SHP77 (cell line): Measurements from ENCODE around the gene SPON1.

Experiments
- DNase-seq, 2 experiments: peaks; one replicate each; lab custom pipeline; 2025; lab: John Stamatoyannopoulos, UW

Gene SPON1

DNA sequence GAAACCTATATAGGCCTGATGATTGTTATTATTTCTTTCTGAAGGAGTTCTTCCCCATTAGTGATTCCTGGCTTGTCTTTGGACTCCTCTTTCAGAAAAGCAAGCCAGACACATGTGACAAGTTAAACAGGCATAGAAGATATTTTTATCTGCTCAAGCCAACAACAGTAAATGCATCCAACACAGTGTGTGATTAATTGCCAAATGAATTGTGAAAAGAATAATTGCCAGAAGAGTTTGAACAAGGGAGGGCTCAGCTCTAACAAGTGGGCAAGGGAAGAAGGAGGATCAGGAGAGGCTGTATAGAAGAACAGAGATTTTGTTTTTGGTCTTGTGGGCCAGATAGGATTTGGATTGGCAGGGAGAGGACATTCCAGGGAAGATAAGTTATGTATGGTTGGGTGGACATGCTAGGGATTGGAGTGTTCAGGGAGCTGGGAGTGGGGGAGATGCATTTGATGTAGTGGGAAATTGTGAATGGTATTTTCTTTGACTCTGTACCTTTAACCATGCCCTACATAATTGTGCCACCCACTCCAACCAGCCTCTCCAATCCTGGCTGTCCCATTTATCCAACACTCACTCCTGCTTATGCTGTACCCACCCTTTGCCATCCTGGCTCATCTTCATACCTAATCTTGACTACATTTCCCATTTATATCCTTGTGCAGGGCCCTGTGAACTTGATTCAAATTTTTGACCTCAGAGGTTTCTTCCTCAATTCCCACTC, 223.7 kb downstream of the SPON1 start:
- DNase-seq: no peak

DNA sequence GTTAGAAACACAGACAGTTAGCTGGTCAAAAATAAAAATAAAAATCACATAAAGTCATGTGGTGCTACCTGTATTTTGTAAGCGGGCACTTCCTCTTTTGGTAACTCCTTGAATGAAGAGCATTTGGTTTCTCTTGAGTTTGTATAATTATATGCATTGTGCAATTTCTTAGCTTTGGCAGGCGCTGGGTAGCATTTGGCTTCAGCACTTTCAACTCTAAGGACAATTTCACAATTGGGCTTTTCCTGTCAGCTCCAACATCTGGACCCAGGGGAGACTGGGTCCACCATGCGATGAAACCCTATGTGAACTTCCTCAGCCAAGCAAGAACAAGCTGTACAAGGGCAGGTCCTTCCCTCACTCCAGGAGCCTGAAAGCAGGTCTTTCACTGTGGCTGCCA, 227.4 kb downstream of the SPON1 start:
- DNase-seq: no peak

DNA sequence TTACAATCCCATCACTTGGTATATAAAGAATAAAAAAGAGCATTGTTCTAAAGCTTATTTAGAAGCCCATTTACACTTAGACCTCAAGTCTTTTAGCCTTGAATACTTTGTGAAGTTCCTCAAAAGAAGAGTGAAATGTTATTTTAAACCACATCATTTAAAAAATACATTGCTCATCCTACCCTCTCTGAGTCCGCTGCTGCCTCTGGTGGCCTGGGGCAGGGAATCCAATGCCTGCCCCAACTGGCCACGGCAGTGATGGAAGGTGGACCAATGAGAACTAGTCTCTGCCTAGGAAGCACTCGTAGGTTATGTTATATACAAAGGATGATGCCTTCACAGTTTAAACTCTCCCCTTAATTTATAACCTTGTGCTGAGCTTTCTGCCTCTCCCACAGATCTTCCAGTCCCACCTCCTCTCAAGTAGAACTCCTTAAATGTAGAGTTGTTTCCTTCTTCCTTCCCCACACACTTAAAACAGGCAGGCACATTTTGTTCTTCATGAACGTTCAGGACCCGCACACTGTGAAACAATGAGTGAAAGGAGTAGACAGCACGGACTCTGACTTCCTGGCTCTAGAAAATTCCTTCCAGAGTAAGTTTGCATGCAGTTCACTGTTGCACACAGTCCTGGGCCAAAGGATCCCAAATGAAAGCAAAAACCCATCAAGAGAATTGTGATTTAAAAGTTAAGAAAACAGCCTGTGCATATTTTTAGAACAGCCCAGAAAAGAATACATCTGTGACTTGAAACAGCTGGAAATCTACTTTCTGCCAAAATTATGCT, 228.7 kb downstream of the SPON1 start:
- no peak for DNase-seq

DNA sequence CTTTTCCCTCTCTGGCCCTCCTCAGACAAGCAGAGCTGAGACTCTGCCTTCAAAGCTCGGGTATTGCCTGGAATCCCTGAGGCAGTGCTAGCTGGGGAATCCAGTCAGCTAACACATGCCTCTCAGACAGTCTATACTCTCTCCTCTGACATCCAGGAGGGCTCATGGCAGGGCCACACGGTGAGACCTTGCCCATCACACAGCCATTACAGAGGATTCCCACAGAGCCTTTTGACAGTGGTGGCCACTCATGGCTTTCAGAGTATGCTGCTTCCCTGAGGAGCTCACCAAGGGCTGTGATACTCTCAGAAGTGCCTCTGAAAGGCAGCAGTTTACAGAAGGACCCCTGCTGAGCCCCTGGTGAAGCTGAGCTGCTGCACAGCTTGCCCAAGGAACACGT, 231.1 kb downstream of the SPON1 start:
- no peak for DNase-seq

DNA sequence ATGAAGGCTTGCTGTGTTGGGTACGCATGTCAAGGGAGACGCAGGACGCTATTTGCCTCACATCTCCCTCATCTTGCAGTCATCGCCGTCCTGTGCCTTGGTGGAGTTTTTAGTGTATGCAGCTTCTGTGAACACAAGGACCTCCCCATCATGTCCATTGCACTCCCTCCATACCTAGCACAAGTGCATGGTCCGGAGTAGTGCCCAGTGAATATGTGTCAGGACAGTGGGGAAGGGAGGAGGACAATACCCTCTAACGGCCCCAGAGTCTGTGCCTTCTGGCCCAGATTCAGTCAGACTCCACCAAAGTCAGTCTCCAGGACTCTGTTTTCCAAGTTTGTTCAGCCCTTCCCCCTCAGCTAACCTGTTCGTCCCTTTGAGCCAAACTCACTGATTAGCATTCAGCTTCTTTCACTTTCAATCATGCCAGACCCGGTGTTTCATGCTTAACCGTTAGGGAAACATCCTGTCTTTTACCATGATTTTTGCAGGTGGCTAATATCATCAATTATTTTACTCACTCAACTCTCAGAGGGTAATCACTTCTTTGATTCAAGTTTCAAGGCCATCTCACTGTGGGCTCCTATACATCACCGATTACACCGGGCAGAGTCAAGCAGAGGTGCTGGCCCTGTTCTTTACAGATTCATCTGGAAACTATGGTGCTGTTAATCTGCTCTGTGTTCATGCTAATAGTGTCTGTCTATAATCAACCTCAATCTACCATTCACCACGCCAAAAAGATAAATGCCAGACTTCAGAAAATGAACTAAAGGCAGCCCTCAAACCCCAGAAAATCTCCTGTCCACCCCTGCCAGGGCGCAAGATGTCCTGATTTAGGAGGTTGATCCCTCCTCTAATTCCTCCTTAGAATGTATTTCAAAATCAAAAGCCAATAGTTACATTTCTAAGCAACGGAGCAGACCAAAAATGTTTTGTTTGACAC, 240.0 kb downstream of the SPON1 start:
- DNase-seq: no peak

DNA sequence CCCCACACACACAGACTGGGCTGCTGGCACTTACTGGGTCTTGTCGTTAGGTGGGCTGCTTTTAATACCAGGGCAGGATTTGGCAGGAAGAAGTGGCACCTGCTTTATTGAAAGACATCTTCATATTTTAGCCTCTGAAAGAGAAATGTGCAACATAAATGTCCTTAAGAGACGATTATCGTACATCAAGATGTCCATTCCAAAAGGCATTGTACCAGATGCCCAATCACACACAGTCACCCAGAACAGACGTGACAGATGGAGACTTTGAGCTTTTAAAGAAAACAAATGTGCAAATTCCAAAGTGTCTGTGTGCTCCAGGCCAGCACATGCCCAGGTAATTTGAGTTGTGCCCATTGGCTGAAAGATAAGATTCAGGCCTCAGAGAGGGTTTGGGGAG, 240.8 kb downstream of the SPON1 start:
- no peak for DNase-seq

DNA sequence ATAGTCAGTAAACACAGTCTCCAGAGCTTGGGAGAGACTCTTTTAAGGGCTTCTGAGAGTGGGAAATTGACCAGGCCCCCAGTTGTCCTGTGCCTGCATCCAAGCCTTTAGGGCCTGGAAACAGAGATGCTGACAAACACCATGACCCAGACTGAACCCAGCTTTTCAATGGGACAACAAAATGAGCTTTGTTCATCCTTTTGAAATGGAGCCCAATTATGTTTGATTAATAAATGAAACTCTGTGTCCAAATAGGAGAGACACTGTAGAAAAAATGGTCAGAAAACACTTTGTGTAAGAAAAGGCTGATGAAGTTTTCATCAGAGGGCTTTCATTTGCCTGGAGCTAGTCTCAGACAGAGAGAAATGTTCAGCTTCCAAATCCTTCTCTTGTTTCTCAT, 250.5 kb downstream of the SPON1 start:
- no peak for DNase-seq

DNA sequence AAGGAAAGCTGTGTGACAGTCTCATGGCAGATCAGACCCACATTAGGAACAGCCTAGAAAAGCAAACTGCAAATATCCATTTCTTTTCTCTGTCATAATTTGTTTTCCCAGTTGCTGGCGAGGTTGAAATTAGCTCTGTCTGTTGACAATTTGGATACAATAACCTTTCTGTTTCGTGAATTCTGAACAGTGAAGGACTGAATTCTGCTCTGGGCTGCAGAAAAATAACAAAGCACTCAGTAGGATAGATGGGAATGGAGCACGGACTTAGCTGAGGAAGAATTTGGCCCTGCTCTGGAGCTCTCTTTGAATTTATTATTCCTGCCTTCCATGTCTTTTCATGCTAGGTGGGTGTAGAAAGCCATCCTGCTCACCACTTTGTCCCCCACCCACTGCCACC, 256.2 kb downstream of the SPON1 start:
- DNase-seq: no peak

DNA sequence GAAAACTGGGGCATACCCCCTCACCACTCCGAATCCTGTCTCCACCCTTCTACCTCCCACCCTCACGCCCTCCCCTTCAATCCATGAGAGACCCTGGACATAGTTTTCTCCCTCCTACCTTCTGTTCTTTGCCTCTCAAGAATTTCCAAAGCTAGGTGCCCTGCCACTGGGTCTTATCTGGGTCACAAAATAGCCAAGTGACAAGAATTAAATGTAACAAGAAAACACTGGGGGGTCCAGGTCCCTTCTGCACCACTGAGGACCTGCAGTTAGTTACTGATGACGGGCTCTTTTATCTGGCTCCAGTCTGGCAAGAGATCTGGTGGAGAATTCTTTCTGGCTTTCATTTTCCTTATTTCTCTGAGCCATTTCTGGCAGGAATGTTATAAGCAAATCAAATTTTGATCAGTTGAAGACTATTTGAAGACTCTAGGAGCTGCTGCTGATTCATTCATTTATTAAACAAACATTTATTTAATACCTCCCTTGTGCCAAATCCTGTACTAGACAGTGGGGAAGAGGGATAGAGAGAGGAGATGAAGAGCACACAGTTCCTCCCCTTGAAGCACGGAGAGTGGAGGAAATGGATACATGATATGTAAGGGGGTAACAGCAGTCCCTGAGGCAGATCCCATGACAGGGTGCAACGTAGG, 261.2 kb downstream of the SPON1 start:
- no peak for DNase-seq

DNA sequence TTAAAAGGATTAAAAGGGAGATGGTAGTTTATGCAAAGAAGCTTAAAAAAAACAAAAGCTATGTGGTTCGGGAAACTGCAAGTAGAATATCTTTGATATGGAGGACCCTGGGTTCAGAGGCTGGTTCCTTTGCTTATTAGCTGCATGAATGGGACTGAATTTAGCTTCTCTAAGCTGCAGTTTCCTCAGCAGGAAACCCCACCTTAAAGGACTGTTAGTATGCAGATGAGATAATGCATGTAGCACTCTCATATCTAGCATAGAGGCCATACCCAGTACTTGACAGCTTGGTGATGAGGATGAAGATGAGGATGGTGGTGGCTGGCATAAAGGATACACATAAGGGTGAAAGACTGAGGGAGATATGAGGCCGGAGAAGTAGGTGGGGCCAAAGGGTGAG, 261.9 kb downstream of the SPON1 start:
- no peak for DNase-seq

DNA sequence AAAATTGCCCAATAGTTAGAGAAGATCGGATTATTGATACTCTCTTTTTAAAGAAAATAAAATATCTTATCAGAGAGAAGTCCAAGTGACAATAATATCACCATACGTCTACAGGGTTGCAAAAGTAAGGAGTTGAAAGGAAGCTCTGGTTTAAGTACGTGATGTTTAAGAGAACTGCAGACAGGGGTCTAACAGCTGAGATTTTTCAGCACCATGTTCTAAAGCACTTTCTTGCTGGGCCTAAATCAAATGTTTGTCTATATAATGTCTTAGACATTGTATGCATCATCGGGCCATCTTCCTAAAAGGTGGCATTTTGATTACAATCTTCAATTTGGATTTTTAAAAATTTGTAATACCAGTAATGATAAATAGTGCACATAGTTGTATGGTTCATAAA, 263.1 kb downstream of the SPON1 start:
- DNase-seq: no peak

DNA sequence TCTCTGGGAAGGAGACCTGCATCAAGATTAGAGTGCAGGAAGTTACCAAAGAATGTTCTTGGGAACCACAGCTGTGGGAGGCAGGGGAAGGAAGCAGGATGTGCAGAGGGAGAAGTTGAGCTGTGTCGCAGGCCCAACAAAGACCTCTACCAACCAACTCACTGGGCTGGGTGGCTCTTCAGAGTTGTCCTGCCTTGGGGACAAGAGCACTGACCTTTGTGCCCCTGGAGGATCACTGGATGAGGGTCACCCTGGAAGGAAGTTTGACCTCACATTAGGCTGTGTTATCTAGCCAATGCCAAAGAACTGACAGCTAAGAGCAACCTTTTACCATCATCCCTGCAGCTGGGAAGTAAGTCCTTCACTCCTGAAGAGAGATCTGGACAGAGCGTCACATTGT, 265.8 kb downstream of the SPON1 start:
- no peak for DNase-seq

DNA sequence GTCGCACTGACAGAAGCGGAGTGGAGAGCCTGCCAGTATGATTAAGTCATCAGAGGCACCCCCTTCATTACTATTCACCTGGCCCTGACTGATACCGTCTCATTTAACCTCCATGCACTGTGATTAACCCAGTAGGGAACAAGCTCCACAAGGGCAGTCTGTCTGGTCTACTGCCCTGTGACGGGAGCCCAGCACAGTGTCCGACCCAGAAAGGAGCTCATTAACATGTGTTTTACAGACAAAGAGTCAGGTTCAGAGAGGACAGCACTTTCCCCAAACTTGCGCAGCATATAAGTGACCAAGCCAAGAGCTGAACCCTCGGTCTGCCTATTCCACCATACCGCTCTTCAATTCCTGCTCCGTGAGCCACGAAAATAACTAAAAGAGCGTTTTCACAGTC, 266.9 kb downstream of the SPON1 start:
- DNase-seq: no peak

DNA sequence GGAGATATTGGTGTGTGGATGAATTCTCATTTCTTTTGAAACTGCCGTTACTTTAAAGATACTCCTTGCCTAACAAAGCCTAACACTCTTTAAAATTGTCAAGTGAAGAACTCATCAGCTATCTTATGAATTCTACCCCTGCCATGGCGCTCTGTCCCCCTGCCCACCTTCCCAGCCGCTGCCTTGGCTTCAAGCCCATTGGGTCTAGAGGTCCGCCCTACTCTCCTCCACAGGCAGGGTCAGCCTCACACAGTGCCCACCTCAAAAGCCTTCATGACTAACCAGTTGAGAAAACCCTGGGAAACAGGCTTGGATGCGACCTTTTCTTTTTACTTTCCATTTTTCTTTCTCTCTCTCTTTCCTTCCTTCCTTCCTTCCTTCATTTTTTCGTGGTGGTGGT, 267.9 kb downstream of the SPON1 start:
- DNase-seq: no peak

DNA sequence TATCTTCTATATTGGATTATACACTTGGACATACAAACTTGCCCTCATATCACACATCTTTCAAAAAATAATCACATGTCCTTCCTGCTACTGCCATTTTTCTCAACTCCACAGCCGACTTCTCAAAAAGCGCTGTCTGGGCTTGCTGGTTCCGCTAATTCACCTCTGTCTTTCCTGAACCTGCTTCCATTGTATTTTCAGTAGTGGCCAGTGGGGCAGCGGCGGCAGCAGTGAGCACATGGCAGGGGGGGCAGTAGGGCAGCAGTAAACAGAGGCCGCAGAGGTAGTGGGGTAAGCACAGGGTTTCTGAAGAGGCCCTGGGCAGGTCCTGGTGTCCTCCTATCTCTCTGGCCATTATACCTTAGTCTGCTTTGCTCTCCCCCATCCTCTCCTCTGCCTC, 270.1 kb downstream of the SPON1 start:
- no peak for DNase-seq

DNA sequence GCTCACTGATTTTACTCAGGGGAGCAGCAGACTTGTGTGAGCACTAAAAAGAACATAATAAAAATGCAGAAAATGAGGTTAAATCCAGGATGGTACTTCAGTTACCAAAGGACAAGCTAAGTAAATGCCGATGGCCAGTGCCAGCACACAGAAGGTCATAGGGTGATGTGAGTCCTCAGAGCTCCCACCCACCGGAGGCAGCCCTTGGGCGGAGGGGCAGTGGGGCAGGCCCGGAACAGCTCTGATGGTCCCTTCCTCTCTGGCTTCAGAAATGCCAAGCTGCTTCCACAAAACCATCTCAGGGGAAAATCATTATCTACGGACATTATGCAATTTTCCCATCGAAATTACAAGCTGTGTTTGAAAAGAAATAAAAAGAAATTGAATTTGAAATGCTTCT, 271.9 kb downstream of the SPON1 start:
- DNase-seq: no peak

DNA sequence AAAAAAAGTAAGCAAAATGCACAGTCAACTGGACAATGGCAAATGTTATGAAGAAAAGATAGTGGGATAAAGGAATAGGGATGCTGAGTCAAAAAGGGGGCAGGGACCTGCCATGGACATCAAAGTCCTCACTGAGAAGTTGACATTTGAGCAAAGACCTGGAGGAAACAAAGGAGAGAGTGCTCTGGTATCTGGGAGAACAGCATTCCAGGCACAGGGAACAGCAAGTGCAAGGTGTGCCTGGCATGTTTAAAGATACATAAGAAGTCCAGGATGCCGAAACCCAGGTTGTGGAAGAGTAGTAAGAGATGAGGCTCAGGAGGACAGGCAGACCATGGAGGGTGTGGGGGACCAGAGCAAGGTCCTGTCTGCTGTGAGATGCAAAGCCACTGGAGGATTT, 273.2 kb downstream of the SPON1 start:
- no peak for DNase-seq

DNA sequence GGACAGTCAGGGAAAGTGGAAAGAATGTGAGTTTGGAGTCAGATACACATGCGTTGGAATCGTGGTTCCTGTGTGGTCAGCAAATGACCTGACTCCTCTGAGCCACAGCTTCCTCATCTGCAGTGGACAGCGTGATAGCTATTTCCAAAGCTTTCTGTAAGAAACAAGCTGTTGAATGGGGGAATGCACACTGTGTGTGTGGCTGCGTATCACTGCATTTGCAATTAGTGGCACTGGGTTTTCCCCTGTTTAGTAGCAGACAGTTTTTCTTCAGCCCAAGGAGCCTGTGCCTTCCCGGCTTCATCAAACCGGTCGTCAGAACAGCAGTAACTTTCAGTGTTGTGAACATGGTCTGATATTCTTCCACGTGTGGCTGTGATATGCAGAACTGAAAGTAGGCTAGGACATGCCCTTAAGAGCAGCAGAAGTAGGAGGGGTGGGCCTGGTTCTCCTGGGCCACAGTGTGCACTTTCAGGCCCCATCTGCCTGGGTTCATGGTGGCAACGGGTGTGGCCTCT, 275.0 kb downstream of the SPON1 start:
- no peak for DNase-seq

DNA sequence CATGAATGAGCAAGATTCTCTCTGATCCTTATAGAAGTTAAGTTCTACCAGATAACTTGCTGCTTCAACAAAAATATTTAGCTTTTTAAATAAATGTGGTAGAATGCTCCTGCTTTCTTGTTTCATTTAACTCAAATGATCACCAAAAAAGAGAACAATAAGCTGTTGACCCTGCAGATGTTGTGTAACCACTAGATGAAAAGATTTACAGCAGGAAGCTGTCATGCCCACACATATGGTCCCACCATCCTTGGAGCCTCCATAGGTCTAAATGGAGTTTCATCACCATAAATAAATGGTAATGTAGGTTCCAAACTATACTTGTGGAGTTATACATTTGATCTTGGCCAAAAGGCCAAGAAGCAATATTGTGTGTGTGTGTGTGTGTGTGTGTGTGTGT, 277.7 kb downstream of the SPON1 start:
- no peak for DNase-seq

DNA sequence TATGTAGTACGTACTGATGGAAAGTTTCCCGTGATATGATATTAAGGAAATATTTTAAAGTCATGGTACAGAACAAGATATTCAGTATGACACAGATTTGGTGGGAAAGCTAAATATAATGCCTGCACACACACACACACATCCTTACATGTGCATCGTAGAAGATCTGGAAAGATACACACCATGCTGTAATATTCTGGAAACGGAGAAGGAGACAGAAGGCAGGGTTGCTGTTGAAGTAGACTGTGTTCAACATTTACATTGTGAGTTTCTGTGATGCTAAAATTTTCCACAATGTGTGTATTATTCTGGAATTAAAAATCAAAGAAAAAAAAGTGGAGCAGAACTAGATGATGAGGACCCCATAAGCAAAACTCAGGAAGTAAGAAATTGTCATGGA, 278.4 kb downstream of the SPON1 start:
- DNase-seq: no peak

DNA sequence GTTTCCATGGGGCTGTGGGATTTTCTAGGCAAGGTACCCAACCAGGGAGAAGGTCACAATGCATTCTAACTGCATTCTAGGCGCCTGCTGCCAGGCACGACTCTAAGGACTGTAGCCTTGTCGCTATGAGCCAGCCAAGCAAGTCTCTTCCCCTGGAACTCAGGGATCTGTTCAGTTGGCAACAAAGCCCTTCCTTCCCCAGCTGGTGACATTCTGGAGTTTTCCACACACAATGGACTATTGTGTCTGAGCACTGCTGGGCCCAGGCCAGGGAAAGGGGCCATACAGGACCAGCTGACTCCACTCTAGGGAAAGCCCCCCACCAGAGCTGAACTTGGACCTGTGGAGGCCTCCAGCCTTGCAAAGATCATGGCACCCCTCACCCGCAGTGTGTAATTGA, 279.7 kb downstream of the SPON1 start:
- no peak for DNase-seq

DNA sequence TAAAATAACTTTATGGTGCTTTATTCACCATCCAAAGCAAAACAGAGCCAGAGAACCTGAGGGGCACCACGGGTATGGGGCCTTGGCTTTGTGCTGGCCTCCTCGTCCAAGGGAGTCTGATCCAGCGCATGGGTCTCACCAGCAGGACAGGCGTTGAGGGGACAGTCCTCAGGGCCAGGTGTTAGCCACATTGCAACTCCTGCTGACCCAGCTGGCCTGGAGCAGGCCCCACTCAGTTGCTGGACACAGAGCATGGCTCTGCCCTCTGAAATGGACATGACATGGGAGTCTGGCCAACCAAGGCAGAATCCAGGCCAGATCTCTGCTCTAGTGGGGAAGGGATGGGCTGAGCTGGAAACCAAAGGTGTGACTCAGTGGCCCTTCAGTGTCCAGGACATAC, 280.2 kb downstream of the SPON1 start:
- no peak for DNase-seq
